ENCODE measurements around the gene POLK. TPM values are rescaled to one million over a fixed set of nuclear protein-coding genes. Genes with fewer than 3 reads are reported as not detected.

Gene POLK
- total and polyA plus RNA-seq, 2 of the 13 experiments (the other 11 are each of a cell fraction or from before 2014, with no cell fraction given), result 8.6 to 11.7 TPM

- TF ChIP-seq ZGPAT (CRISPR knock-in tag; IDR thresholded peaks at IDR 0.05), result peak; percentile 38; the same call in 1 of the 2 replicates
- no peak for TF ChIP-seq PREB (CRISPR knock-in tag; IDR thresholded peaks at IDR 0.05)
- TF ChIP-seq PAXIP1 (CRISPR knock-in tag; conservative IDR thresholded peaks at IDR 0.05), result 0 out of 2 replicates have a peak, but pooled peaks have one; percentile 7
- TF ChIP-seq FOXK2 (IDR thresholded peaks at IDR 0.05), result no peak
- TF ChIP-seq SALL2 (CRISPR knock-in tag; IDR thresholded peaks at IDR 0.05), result 0 out of 2 replicates have a peak, but pooled peaks have one; percentile 52
- TF ChIP-seq ZNF225 (CRISPR knock-in tag; IDR thresholded peaks at IDR 0.05), result no peak
- no peak for TF ChIP-seq HDAC1 (CRISPR knock-in tag; IDR thresholded peaks at IDR 0.05)
- TF ChIP-seq BCL6 (CRISPR knock-in tag; IDR thresholded peaks at IDR 0.05), result no peak
- TF ChIP-seq NR2C2 (CRISPR knock-in tag; IDR thresholded peaks at IDR 0.05; ENCODE audit: borderline replicate concordance), result no peak
- TF ChIP-seq FOSL1 (CRISPR knock-in tag; IDR thresholded peaks at IDR 0.05; ENCODE audit: borderline replicate concordance), result no peak
- peak; percentile 45; the same call in 1 of the 2 replicates for TF ChIP-seq KDM5B (CRISPR knock-in tag; IDR thresholded peaks at IDR 0.05; ENCODE audit: borderline replicate concordance)
- TF ChIP-seq ZNF274 (CRISPR knock-in tag; IDR thresholded peaks at IDR 0.05), result peak; percentile 36; the same call in 1 of the 2 replicates
- TF ChIP-seq ZNF253 (CRISPR knock-in tag; IDR thresholded peaks at IDR 0.05; ENCODE audit: borderline replicate concordance), result no peak
- TF ChIP-seq MTA1 (CRISPR knock-in tag; IDR thresholded peaks at IDR 0.05; ENCODE audit: borderline replicate concordance), result peak; percentile 20; the same call in 1 of the 2 replicates
- TF ChIP-seq ZNF672 (CRISPR knock-in tag; IDR thresholded peaks at IDR 0.05), result no peak
- TF ChIP-seq ZNF276 (CRISPR knock-in tag; IDR thresholded peaks at IDR 0.05; ENCODE audit: low read depth), result no peak
- TF ChIP-seq NFATC3 (CRISPR knock-in tag; IDR thresholded peaks at IDR 0.05), result no peak
- no peak for TF ChIP-seq FOXA1 (IDR thresholded peaks at IDR 0.05)
- TF ChIP-seq FOXA1 (CRISPR knock-in tag; IDR thresholded peaks at IDR 0.05), result no peak
Observed at GRCh38 chr5:75611311-75612225, 99.9 kb downstream of the POLK start, which contains the start of gene ANKDD1B (continued).
